HepG2 (cell line): ENCODE data around the gene EIF4G2. TPM values are rescaled to one million over a fixed set of nuclear protein-coding genes. Genes with fewer than 3 reads are reported as not detected.

Experiments used
- ATAD3A ChIP-seq: sonication (generic); formaldehyde crosslinking; IDR thresholded peaks from 2 replicates; pipeline ENCODE4 v1.4.0; 2020; ENCODE audit warnings: missing genetic modification reagents
- ELF3 ChIP-seq: IDR thresholded peaks from 2 replicates; pipeline ENCODE4 v1.6.1; 2016; ENCODE audit warnings: missing genetic modification reagents, missing compliant biosample characterization
- ETV5 ChIP-seq: IDR thresholded peaks from 2 replicates; pipeline ENCODE4 v1.6.1; 2018; ENCODE audit warnings: missing biosample characterization, missing genetic modification reagents, inconsistent platforms, borderline replicate concordance
- MAZ ChIP-seq, 2 experiments: sonication (generic) in 1 of 2; formaldehyde crosslinking in 1 of 2; IDR thresholded peaks; 2 replicates each; pipeline versions ENCODE4 v1.5.0 to v1.6.1; 2012 to 2020; ENCODE audit warnings: low read depth in 2 of 2, mild to moderate bottlenecking in 2 of 2, borderline replicate concordance in 1 of 2, improper control_type of control experiment in 1 of 2, low read length in 1 of 2, missing genetic modification reagents in 1 of 2, moderate library complexity in 1 of 2
- NFKB2 ChIP-seq: sonication (generic); formaldehyde crosslinking; IDR thresholded peaks from 2 replicates; pipeline ENCODE4 v1.4.0; 2020; ENCODE audit warnings: missing genetic modification reagents, borderline replicate concordance
- NR2F6 ChIP-seq, 2 experiments: IDR thresholded peaks; 2 replicates each; pipeline ENCODE4 v1.6.1; 2016; ENCODE audit warnings: antibody characterized with exemption in 1 of 2, mild to moderate bottlenecking in 1 of 2
- SIX1 ChIP-seq: sonication (generic); formaldehyde crosslinking; IDR thresholded peaks from 2 replicates; pipeline ENCODE4 v1.4.0; 2020; ENCODE audit warnings: missing genetic modification reagents, borderline replicate concordance
- SMC3 ChIP-seq: IDR thresholded peaks from 2 replicates; pipeline ENCODE4 v1.6.1; 2011; ENCODE audit warnings: low read length, improper control_type of control experiment
- SRF ChIP-seq: IDR thresholded peaks from 2 replicates; pipeline ENCODE4 v1.6.1; 2011; ENCODE audit warnings: mild to moderate bottlenecking, low read depth, low read length, moderate library complexity
- SUZ12 ChIP-seq: fragments of 150-350 bp; IDR thresholded peaks from 2 replicates; pipeline ENCODE4 v1.6.1; 2014; ENCODE audit warnings: low read depth, low read length
- TCF7 ChIP-seq: sonication (generic); IDR thresholded peaks from 2 replicates; pipeline ENCODE4 v1.6.1; 2016; ENCODE audit warnings: antibody characterized with exemption, low read depth
- U2AF1 ChIP-seq: fragments of 200-400 bp; formaldehyde crosslinking; optimal IDR thresholded peaks from 2 replicates; pipeline ENCODE3; 2017; ENCODE audit warnings: mild to moderate bottlenecking, low read depth, low read length
- ZBTB42 ChIP-seq: sonication (generic); formaldehyde crosslinking; IDR thresholded peaks from 2 replicates; pipeline ENCODE4 v1.5.0; 2020; ENCODE audit warnings: mild to moderate bottlenecking, missing genetic modification reagents
- ZNF20 ChIP-seq: sonication (generic); formaldehyde crosslinking; IDR thresholded peaks from 2 replicates; pipeline ENCODE4 v1.4.0; 2020; ENCODE audit warnings: mild to moderate bottlenecking, moderate library complexity, missing genetic modification reagents
- ZNF24 ChIP-seq: fragments of 450-650 bp; IDR thresholded peaks from 2 replicates; pipeline ENCODE4 v1.6.1; 2017; ENCODE audit warnings: antibody characterized with exemption, mild to moderate bottlenecking
- ZNF891 ChIP-seq: sonication (generic); formaldehyde crosslinking; IDR thresholded peaks from 2 replicates; pipeline ENCODE4 v1.5.0; 2020; ENCODE audit warnings: mild to moderate bottlenecking, missing genetic modification reagents
- polyA plus RNA-seq, 8 experiments: library from polyadenylated mRNA; depleted of rRNA in 3 of 8; stranded (reverse) in 7 of 8; unstranded in 1 of 8; fragments of >200 nt; fragmentation: Illumina TruSeq in 4 of 8; extraction: Trizol in 4 of 8; gene quantifications; 2 replicates each; pipeline versions ENCODE4 v1.2.1 to v1.2.3, GENCODE V29; 2011 to 2016; ENCODE audit warnings: low read depth in 4 of 8, missing spikeins in 1 of 8, mixed read lengths in 1 of 8; ENCODE audit not compliant: insufficient read depth in 1 of 8
- total RNA-seq, 5 experiments: library from RNA; depleted of rRNA; stranded (reverse); fragments of >200 nt; fragmentation: Illumina TruSeq; extraction: Trizol; gene quantifications; 2 replicates each; pipeline ENCODE4 v1.2.3, GENCODE V29; 2016; ENCODE audit warnings: low read depth in 1 of 5
- TF ChIP-seq, protein P1 (sequence below): IDR thresholded peaks from 2 replicates; pipeline ENCODE4 v1.6.1; 2016; ENCODE audit warnings: low read depth, control low read depth
- TF ChIP-seq, protein P2 (sequence below): sonication (generic); formaldehyde crosslinking; IDR thresholded peaks from 2 replicates; pipeline ENCODE4 v1.5.0; 2020; ENCODE audit warnings: missing genetic modification reagents
- TF ChIP-seq, protein P3 (sequence below): sonication (generic); formaldehyde crosslinking; IDR thresholded peaks from 2 replicates; pipeline ENCODE4 v1.8.1; 2023; ENCODE audit warnings: mild to moderate bottlenecking, moderate library complexity, missing genetic modification reagents
- TF ChIP-seq, protein P4 (sequence below): sonication (generic); formaldehyde crosslinking; IDR thresholded peaks from 2 replicates; pipeline ENCODE4 v1.4.0; 2020; ENCODE audit warnings: missing genetic modification reagents

The EIF4G2 gene
- total and polyA plus RNA-seq, 2 of the 13 experiments (the other 11 are each of a cell fraction or from before 2014, with no cell fraction given): 362 to 546 TPM

DNA sequence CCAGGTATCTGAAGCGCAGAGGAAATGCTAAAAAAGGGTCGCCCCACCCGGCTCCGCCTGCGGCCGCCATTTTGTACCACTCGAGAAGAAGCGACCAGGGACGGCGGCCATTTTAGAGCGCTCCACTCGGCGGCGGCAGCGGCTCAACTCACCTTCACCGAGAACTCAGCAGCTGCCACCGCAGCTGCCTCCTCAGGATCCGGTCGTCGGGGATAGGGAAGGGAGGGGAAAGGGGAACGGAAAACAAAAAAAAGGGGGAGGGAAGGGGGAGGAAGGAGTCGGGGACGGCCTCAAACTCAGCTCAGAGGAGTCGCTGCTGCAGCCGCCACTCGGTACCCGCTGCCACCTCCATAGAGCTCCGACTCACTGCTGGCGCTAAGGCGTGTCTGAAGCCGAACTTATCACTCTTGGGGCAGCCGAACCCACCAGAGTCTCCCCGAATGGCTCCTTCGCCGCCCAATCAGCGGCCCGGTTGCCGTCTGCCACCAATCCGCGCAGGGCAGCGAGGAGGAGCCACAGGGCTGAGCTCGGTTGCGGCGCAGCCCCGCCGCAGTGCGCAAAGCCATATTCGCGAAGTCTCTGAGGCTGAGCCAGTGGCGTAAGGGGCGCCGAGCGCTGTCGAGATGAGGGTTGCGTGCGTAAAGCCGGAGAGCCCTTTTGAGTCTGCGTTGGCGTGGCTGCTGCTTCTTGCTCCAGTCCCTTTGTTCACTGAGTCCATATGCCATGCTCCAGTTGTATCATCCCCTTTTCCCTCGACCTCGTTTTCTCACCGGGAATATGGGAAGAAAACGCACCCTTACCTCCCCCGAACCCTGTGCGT, at the start of gene EIF4G2 (continued):
- TF ChIP-seq ELF3 (CRISPR knock-in tag) (peak; percentile 46), SUZ12 (no peak), SRF (peak; percentile 59; the same call in 1 of the 2 replicates), TCF7 (no peak), ZNF20 (peak; percentile 72; the same call in 1 of the 2 replicates), ZNF24 (no peak), SMC3 (no peak), ZNF891 (peak; percentile 84), NR2F6 (IDR thresholded peaks at IDR 0.05) (no peak), NR2F6 (CRISPR knock-in tag; IDR thresholded peaks at IDR 0.05) (peak; percentile 41; the same call in 1 of the 2 replicates), NFKB2 (CRISPR knock-in tag) (peak; percentile 53; the same call in 1 of the 2 replicates), ATAD3A (CRISPR knock-in tag) (no peak), SIX1 (CRISPR knock-in tag) (no peak), ZBTB42 (CRISPR knock-in tag) (no peak; the same call in 1 of the 2 replicates), U2AF1 (peak; percentile 68), ETV5 (no peak; the same call in 1 of the 2 replicates), MAZ (IDR thresholded peaks at IDR 0.05; ENCODE audit: borderline replicate concordance, low read depth, low read length) (0 out of 2 replicates have a peak, but pooled peaks have one; percentile 39), MAZ (CRISPR knock-in tag; IDR thresholded peaks at IDR 0.05; ENCODE audit: low read depth) (peak; percentile 43)
- TF ChIP-seq, protein P1, sequence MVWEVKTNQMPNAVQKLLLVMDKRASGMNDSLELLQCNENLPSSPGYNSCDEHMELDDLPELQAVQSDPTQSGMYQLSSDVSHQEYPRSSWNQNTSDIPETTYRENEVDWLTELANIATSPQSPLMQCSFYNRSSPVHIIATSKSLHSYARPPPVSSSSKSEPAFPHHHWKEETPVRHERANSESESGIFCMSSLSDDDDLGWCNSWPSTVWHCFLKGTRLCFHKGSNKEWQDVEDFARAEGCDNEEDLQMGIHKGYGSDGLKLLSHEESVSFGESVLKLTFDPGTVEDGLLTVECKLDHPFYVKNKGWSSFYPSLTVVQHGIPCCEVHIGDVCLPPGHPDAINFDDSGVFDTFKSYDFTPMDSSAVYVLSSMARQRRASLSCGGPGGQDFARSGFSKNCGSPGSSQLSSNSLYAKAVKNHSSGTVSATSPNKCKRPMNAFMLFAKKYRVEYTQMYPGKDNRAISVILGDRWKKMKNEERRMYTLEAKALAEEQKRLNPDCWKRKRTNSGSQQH (CRISPR knock-in tag): peak; percentile 65
- TF ChIP-seq, protein P2, sequence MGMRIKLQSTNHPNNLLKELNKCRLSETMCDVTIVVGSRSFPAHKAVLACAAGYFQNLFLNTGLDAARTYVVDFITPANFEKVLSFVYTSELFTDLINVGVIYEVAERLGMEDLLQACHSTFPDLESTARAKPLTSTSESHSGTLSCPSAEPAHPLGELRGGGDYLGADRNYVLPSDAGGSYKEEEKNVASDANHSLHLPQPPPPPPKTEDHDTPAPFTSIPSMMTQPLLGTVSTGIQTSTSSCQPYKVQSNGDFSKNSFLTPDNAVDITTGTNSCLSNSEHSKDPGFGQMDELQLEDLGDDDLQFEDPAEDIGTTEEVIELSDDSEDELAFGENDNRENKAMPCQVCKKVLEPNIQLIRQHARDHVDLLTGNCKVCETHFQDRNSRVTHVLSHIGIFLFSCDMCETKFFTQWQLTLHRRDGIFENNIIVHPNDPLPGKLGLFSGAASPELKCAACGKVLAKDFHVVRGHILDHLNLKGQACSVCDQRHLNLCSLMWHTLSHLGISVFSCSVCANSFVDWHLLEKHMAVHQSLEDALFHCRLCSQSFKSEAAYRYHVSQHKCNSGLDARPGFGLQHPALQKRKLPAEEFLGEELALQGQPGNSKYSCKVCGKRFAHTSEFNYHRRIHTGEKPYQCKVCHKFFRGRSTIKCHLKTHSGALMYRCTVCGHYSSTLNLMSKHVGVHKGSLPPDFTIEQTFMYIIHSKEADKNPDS (CRISPR knock-in tag): peak; percentile 39; the same call in 1 of the 2 replicates
- TF ChIP-seq, protein P3, sequence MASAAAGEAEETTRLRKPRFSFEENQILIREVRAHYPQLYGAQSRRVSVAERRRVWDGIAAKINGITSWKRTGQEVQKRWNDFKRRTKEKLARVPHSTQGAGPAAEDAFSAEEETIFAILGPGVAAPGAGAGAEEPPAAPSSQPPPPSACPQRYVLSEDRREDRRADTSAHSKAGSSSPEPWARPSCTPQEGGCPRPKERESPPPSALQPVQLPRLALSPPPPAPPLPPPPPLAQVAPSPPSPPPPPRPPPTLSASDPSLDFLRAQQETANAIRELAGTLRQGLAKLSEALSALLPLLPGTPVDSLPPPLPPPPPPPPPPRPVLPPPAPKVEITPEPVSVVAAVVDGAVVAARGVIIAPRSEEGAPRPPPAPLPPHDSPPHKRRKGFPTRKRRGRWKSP: peak; percentile 100
- TF ChIP-seq, protein P4, sequence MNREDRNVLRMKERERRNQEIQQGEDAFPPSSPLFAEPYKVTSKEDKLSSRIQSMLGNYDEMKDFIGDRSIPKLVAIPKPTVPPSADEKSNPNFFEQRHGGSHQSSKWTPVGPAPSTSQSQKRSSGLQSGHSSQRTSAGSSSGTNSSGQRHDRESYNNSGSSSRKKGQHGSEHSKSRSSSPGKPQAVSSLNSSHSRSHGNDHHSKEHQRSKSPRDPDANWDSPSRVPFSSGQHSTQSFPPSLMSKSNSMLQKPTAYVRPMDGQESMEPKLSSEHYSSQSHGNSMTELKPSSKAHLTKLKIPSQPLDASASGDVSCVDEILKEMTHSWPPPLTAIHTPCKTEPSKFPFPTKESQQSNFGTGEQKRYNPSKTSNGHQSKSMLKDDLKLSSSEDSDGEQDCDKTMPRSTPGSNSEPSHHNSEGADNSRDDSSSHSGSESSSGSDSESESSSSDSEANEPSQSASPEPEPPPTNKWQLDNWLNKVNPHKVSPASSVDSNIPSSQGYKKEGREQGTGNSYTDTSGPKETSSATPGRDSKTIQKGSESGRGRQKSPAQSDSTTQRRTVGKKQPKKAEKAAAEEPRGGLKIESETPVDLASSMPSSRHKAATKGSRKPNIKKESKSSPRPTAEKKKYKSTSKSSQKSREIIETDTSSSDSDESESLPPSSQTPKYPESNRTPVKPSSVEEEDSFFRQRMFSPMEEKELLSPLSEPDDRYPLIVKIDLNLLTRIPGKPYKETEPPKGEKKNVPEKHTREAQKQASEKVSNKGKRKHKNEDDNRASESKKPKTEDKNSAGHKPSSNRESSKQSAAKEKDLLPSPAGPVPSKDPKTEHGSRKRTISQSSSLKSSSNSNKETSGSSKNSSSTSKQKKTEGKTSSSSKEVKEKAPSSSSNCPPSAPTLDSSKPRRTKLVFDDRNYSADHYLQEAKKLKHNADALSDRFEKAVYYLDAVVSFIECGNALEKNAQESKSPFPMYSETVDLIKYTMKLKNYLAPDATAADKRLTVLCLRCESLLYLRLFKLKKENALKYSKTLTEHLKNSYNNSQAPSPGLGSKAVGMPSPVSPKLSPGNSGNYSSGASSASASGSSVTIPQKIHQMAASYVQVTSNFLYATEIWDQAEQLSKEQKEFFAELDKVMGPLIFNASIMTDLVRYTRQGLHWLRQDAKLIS (CRISPR knock-in tag): no peak; the same call in 1 of the 2 replicates
